ENCODE measurements around the gene TADA3.

GRCh38 chr3:9791790-9792404 is 376 bp downstream of the TADA3 start:
- TF ChIP-seq, protein P1, sequence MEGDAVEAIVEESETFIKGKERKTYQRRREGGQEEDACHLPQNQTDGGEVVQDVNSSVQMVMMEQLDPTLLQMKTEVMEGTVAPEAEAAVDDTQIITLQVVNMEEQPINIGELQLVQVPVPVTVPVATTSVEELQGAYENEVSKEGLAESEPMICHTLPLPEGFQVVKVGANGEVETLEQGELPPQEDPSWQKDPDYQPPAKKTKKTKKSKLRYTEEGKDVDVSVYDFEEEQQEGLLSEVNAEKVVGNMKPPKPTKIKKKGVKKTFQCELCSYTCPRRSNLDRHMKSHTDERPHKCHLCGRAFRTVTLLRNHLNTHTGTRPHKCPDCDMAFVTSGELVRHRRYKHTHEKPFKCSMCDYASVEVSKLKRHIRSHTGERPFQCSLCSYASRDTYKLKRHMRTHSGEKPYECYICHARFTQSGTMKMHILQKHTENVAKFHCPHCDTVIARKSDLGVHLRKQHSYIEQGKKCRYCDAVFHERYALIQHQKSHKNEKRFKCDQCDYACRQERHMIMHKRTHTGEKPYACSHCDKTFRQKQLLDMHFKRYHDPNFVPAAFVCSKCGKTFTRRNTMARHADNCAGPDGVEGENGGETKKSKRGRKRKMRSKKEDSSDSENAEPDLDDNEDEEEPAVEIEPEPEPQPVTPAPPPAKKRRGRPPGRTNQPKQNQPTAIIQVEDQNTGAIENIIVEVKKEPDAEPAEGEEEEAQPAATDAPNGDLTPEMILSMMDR (IDR thresholded peaks at IDR 0.05) = no peak
- no peak for TF ChIP-seq POLR2A (IDR thresholded peaks at IDR 0.05)
